ENCODE results near the gene PEBP1. TPM values are rescaled to one million over a fixed set of nuclear protein-coding genes. Genes with fewer than 3 reads are reported as not detected.

The PEBP1 gene
- total RNA-seq, 4 donors from 2014 or later, result 98.1 to 182 (median 136) TPM

GRCh38 chr12:118185602-118186397 is 49.9 kb downstream of the PEBP1 start:
- DNase-seq, result no peak
- H3K4me3 ChIP-seq, result no peak overlapping the region
- intact Hi-C loops (cut with DNase I; ENCODE audit: low total_unique reads), result no loop called here
- H3K36me3 ChIP-seq, result no peaks in the 10 kb centered on the region
- no peaks in the 10 kb centered on the region for H3K4me1 ChIP-seq
- H3K27me3 ChIP-seq, result no peaks in the 10 kb centered on the region
- no peak for TF ChIP-seq POLR2A (IDR thresholded peaks at IDR 0.05)
- TF ChIP-seq CTCF (IDR thresholded peaks at IDR 0.05), result no peak
- H3K27ac ChIP-seq, result no peak overlapping the region
- no peaks in the 10 kb centered on the region for H3K9me3 ChIP-seq

GRCh38 chr12:118187751-118188435 is 52.0 kb downstream of the PEBP1 start:
- H3K9me3 ChIP-seq, result no peaks in the 10 kb centered on the region
- peak overlapping the region; percentile 80 to 87 for H3K27ac ChIP-seq
- no peaks in the 10 kb centered on the region for H3K27me3 ChIP-seq
- H3K4me3 ChIP-seq, result peak overlapping the region in 1 of 2 donors; percentile 28
- TF ChIP-seq CTCF (IDR thresholded peaks at IDR 0.05) (no peak), POLR2A (IDR thresholded peaks at IDR 0.05) (no peak)
- no peak for DNase-seq
- no peaks in the 10 kb centered on the region for H3K4me1 ChIP-seq
- intact Hi-C loops (cut with DNase I; ENCODE audit: low total_unique reads), result no loop called here
- H3K36me3 ChIP-seq, result no peaks in the 10 kb centered on the region

GRCh38 chr12:118188690-118189371 is 52.9 kb downstream of the PEBP1 start:
- H3K4me1 ChIP-seq, result no peaks in the 10 kb centered on the region
- peak overlapping the region; percentile 28 to 33 for H3K4me3 ChIP-seq
- H3K36me3 ChIP-seq, result no peaks in the 10 kb centered on the region
- H3K27ac ChIP-seq, result peak overlapping the region; percentile 80 to 87
- no peaks in the 10 kb centered on the region for H3K27me3 ChIP-seq
- no peak for TF ChIP-seq CTCF (IDR thresholded peaks at IDR 0.05)
- TF ChIP-seq POLR2A (IDR thresholded peaks at IDR 0.05), result no peak
- no peaks in the 10 kb centered on the region for H3K9me3 ChIP-seq
- peak; percentile 59 to 60 for DNase-seq
- intact Hi-C loops (cut with DNase I; ENCODE audit: low total_unique reads), result no loop called here

- intact Hi-C loops (cut with DNase I; ENCODE audit: low total_unique reads), result no loop called here
- peak overlapping the region; percentile 28 to 33 for H3K4me3 ChIP-seq
- no peak for TF ChIP-seq POLR2A (IDR thresholded peaks at IDR 0.05)
- no peak for TF ChIP-seq CTCF (IDR thresholded peaks at IDR 0.05)
- no peaks in the 10 kb centered on the region for H3K27me3 ChIP-seq
- no peaks in the 10 kb centered on the region for H3K4me1 ChIP-seq
- no peaks in the 10 kb centered on the region for H3K9me3 ChIP-seq
- peak in 1 of 2 donors; percentile 23 for DNase-seq
- H3K36me3 ChIP-seq, result no peaks in the 10 kb centered on the region
- peak overlapping the region; percentile 80 to 87 for H3K27ac ChIP-seq
Measured at GRCh38 chr12:118189741-118190191, 53.8 kb downstream of the PEBP1 start.
